ENCODE measurements around the gene MARCHF3.
"Not testable (repeated sequence)": the region's sequence is repeated elsewhere in the genome, so short reads cannot be mapped to it uniquely, and the experiment has no call there.

The MARCHF3 gene

GRCh38 chr5:127030259-127031146, at the start of gene MARCHF3:
Gene MARCHF3 (minus strand): TSS chr5:127030558. CDS start chr5:126918171, 112,387 bp downstream.
- peak; percentile 82 for FAIRE-seq

GRCh38 chr5:127079994-127080491, 49.7 kb upstream of the MARCHF3 start:
- no peak for FAIRE-seq
- DNase-seq (ENCODE audit: low spot score), result no peak

More at GRCh38 chr5:127030259-127031146, at the start of gene MARCHF3:
- peak; percentile 98 for DNase-seq (ENCODE audit: low spot score)

GRCh38 chr5:127077366-127077765, 47.0 kb upstream of the MARCHF3 start:
- DNase-seq (ENCODE audit: low spot score) (no peak), FAIRE-seq (no peak)

- DNase-seq (ENCODE audit: low spot score), result no peak
- no peak for FAIRE-seq
Measured at GRCh38 chr5:127076315-127077129, 46.2 kb upstream of the MARCHF3 start.

- FAIRE-seq, result no peak
- no peak for DNase-seq (ENCODE audit: low spot score)
Measured at GRCh38 chr5:127074466-127074865, 44.1 kb upstream of the MARCHF3 start.

GRCh38 chr5:127072861-127073846, 42.8 kb upstream of the MARCHF3 start, which contains the start of gene C5orf63:
Gene C5orf63 (minus strand): TSS chr5:127073502. CDS start chr5:127058995, 14,507 bp downstream.
- DNase-seq (ENCODE audit: low spot score) (peak; percentile 85), FAIRE-seq (no peak)

GRCh38 chr5:127070243-127070642, 39.9 kb upstream of the MARCHF3 start:
- DNase-seq (ENCODE audit: low spot score) (no peak), FAIRE-seq (no peak)

GRCh38 chr5:127068493-127069214, 38.3 kb upstream of the MARCHF3 start:
- FAIRE-seq (no peak), DNase-seq (ENCODE audit: low spot score) (peak; percentile 62)

GRCh38 chr5:127066721-127067120, 36.4 kb upstream of the MARCHF3 start:
- DNase-seq (ENCODE audit: low spot score), result no peak
- FAIRE-seq, result no peak

- no peak for FAIRE-seq
- DNase-seq (ENCODE audit: low spot score), result no peak
Measured at GRCh38 chr5:127064253-127064840, 34.0 kb upstream of the MARCHF3 start.

- FAIRE-seq (no peak), DNase-seq (ENCODE audit: low spot score) (no peak)
Measured at GRCh38 chr5:127063257-127063913, 33.0 kb upstream of the MARCHF3 start.

- DNase-seq (ENCODE audit: low spot score) (no peak), FAIRE-seq (no peak)
Measured at GRCh38 chr5:127061956-127062355, 31.6 kb upstream of the MARCHF3 start.

- DNase-seq (ENCODE audit: low spot score) (no peak), FAIRE-seq (no peak)
Measured at GRCh38 chr5:127061537-127061936, 31.2 kb upstream of the MARCHF3 start.

- no peak for FAIRE-seq
- no peak for DNase-seq (ENCODE audit: low spot score)
Measured at GRCh38 chr5:127060470-127060985, 30.2 kb upstream of the MARCHF3 start.

GRCh38 chr5:127056896-127057295, 26.5 kb upstream of the MARCHF3 start:
- FAIRE-seq, result no peak
- DNase-seq (ENCODE audit: low spot score), result no peak

- DNase-seq (ENCODE audit: low spot score), result no peak
- FAIRE-seq, result no peak
Measured at GRCh38 chr5:127055880-127056653, 25.7 kb upstream of the MARCHF3 start.

- not testable (repeated sequence) for DNase-seq (ENCODE audit: low spot score); FAIRE-seq
Measured at GRCh38 chr5:127053551-127053950, 23.2 kb upstream of the MARCHF3 start.

- DNase-seq (ENCODE audit: low spot score) (no peak), FAIRE-seq (no peak)
Measured at GRCh38 chr5:127053049-127053448, 22.7 kb upstream of the MARCHF3 start.

All from urothelium cell line (cell line).